Kidney epithelial cell (primary cell): ENCODE data around the gene WFDC10A. TPM values are rescaled to one million over a fixed set of nuclear protein-coding genes. Genes with fewer than 3 reads are reported as not detected.
"Not testable (repeated sequence)": the region's sequence is repeated elsewhere in the genome, so short reads cannot be mapped to it uniquely, and the experiment has no call there.

Source experiments
- DNase-seq: peaks from one replicate; pipeline ENCODE4 v3.0.0-alpha.2; 2010; ENCODE audit warnings: low read depth
- H3K27me3 ChIP-seq: 2 replicates; pipeline ENCODE4 v1.6.0; 2011; ENCODE audit warnings: low read length; ENCODE audit not compliant: control insufficient read depth, insufficient read depth
- H3K36me3 ChIP-seq: 2 replicates; pipeline ENCODE4 v1.5.1; 2011; ENCODE audit warnings: low read length; ENCODE audit not compliant: control insufficient read depth, insufficient read depth
- H3K4me3 ChIP-seq: 2 replicates; pipeline ENCODE4 v1.5.1; 2011; ENCODE audit warnings: low read depth, mild to moderate bottlenecking, control low read depth, low read length
- total RNA-seq: library from RNA; depleted of rRNA; stranded (reverse); fragments of >200 nt; gene quantifications from 2 replicates; pipeline ENCODE4 v1.2.3, GENCODE V29; 2015
- TF ChIP-seq, protein P1 (sequence below): IDR thresholded peaks from 2 replicates; pipeline ENCODE4 v1.5.1; 2011; ENCODE audit warnings: mild to moderate bottlenecking, moderate library complexity, low read length, control low read depth, inconsistent platforms; ENCODE audit not compliant: insufficient read depth, poor library complexity, severe bottlenecking

WFDC10A gene
- not detected in 2 replicates for total RNA-seq

DNA sequence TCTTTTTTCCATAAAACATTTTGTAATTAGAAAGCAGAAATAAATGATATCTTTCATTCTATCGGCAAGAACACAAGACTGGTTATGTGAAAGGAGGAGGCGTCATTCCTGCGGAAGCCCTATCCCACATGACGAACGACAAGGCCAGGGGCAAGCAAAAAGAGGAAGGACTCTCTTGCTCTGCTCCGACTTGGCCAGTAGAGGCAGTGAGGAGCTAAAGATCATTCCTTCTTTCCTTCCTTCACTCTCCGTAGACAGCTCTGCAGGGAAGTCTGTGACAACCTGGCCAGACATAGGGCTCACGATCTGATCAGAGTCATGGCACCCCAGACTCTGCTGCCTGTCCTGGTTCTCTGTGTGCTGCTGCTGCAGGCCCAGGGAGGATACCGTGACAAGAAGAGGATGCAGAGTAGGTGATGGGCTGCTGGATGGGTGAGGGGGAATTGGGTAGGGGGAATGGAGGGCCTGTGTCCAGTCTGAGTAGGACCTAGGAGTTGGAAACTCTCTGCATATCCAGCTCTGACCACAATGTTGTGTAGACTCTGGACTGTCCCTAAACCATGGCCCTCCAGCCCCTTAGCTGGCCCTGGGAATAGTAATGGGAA, at the start of gene WFDC10A:
Gene WFDC10A (plus strand): TSS at position 244 of the 605 bp plus-strand sequence. CDS start 75 bp downstream, at position 319.
- H3K27me3 ChIP-seq = no peaks in the 10 kb centered on the region
- TF ChIP-seq, protein P1, sequence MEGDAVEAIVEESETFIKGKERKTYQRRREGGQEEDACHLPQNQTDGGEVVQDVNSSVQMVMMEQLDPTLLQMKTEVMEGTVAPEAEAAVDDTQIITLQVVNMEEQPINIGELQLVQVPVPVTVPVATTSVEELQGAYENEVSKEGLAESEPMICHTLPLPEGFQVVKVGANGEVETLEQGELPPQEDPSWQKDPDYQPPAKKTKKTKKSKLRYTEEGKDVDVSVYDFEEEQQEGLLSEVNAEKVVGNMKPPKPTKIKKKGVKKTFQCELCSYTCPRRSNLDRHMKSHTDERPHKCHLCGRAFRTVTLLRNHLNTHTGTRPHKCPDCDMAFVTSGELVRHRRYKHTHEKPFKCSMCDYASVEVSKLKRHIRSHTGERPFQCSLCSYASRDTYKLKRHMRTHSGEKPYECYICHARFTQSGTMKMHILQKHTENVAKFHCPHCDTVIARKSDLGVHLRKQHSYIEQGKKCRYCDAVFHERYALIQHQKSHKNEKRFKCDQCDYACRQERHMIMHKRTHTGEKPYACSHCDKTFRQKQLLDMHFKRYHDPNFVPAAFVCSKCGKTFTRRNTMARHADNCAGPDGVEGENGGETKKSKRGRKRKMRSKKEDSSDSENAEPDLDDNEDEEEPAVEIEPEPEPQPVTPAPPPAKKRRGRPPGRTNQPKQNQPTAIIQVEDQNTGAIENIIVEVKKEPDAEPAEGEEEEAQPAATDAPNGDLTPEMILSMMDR = peak; percentile 75
- H3K36me3 ChIP-seq = no peaks in the 10 kb centered on the region
- H3K4me3 ChIP-seq = no peak within 1 kb of the TSS
- peak; percentile 16 for DNase-seq

DNA sequence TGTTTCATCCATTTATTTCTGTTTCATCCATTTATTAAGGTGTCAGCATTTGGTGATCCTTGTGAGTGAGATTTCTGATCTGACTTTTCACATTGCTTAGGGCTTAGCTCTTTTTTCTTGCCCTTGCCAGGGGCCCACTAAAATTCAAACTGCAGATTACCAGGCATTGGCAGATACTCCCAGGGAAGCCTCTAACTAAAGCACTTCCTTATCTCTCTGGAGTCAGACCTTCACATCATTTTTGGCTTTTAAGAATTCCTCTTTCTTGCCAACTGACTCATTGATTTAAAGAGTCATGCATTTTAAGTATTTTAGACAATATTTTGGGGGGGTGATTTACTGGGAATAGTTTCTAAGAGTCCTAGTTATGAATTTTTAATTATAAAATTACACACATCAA, 47.8 kb upstream of the WFDC10A start:
- TF ChIP-seq, protein P1 = no peak
- no peak for DNase-seq
- Histone ChIP-seq H3K36me3 (no peaks in the 10 kb centered on the region), H3K27me3 (peaks cover 3% of the 10 kb centered on the region), H3K4me3 (no peak overlapping the region)

DNA sequence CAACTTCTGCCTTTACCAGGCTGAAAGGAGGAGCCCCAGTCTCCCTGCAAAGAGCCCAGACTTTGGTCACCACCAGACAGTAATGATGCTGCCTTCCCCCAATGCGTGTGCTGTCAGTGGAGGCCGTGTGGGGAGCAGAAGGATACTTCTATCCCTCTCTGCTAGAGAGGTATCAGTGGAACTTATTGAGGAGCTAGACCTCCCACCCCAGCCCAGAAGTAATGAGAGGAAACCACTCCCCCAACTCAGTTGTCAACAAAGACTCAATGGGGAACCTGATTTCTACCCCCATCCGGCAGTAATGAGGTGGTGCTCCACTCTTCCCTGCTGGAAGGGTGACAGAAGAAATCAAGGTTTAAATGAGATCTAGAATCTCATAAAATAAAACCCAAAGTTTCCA, 46.0 kb upstream of the WFDC10A start:
- TF ChIP-seq, protein P1 = no peak
- no peak for DNase-seq
- Histone ChIP-seq H3K4me3 (no peak overlapping the region), H3K36me3 (no peaks in the 10 kb centered on the region), H3K27me3 (peaks cover 3% of the 10 kb centered on the region)

DNA sequence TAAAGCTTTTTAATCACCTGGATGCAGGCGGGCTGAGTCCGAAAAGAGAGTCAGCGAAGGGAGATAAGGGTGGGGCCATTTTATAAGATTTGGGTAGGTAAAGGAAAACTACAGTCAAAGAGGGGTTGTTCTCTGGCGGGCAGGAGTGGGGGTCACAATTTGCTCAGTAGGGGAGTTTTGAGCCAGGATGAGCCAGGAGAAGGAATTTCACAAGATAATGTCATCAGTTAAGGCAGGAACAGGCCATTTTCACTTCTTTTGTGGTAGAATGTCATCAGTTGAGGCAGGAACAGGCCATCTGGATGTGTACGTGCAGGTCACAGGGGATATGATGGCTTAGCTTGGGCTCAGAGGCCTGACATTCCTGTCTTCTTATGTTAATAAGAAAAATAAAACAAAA, 45.2 kb upstream of the WFDC10A start:
- not testable (repeated sequence) for DNase-seq, H3K4me3 ChIP-seq, H3K27me3 ChIP-seq, H3K36me3 ChIP-seq

DNA sequence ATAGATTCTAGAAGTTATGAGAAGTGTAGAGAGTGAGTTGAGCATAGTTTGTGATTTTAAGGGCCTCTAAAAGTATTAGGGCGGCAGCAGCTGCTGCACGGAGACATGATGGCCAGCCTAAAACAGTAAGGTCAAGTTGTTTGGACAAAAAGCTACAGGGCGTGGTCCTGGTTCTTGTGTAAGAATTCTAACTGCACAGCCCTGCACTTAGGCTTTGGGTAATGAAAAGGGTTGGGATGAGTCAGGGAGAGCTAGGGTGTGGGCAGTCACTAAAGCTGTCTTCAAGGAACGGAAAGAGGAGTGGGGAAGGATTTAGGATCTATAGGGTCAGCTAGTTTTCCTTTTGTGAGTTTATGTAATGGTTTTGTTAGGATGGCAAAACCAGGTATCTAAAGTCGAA, 43.6 kb upstream of the WFDC10A start:
- H3K27me3 ChIP-seq, H3K36me3 ChIP-seq, DNase-seq, H3K4me3 ChIP-seq: not testable (repeated sequence)

DNA sequence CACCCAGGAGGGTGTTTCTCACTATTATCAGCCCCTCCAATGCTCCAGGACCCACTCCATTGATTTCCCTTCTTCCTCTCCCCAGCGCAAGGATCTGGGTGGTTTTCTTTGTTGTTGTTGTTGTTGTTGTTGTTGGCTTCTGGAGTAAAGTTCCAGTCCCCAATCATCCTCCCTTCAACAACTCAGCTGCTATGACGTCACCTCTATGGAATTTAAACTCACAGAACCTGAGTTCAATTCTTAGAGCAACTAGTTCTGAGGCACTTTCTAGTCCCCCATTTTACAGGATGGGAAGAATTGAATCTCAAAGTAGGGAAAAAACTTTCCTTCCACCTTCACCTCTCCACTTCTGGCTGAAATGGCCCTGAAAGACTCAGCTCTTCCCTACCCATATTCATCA, 40.7 kb upstream of the WFDC10A start:
- Histone ChIP-seq H3K4me3 (no peak overlapping the region), H3K27me3 (no peaks in the 10 kb centered on the region), H3K36me3 (no peaks in the 10 kb centered on the region)
- DNase-seq = no peak
- TF ChIP-seq, protein P1 = no peak

DNA sequence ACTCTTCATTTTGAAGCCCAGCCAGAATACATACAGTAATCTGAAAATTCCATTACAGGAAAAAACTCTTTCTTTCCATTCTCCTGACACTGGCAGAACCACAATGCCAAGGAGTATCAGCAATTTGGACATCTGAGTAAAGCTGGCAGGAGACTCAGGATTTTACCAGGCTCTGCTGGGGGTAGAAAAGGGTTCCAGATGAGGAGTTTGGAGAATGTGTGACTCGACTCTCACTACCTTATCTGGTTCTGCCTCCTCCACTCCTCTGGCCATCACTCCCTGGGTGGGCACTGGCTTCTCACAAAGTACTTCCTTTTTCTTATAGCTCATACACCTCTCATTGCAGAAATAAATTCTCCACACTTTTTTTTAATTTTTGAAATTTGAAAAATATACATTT, 39.8 kb upstream of the WFDC10A start:
- peak; percentile 9 for DNase-seq
- Histone ChIP-seq H3K4me3 (no peak overlapping the region), H3K27me3 (no peaks in the 10 kb centered on the region), H3K36me3 (no peaks in the 10 kb centered on the region)
- TF ChIP-seq, protein P1 = no peak
